PC-3 (cell line): ENCODE results near the gene EPHA3. TPM values are rescaled to one million over a fixed set of nuclear protein-coding genes. Genes with fewer than 3 reads are reported as not detected.

Experiments
- ATAC-seq: fragments of 200-7000 bp; cut with Tn5 transposase; 2 replicates; pipeline ENCODE4 v1.9.1; 2020; ENCODE audit warnings: mild to moderate bottlenecking, moderate library complexity
- BruUV-seq: library from RNA; stranded (reverse); fragments of 400-500 nt; replicated peaks from 2 replicates; lab custom pipeline; 2021; lab: Mats Ljungman, UMichigan
- CTCF ChIA-PET: fragments of 300-600 bp; sonication (Branson Sonifier 250); formaldehyde crosslinking; loops from one replicate; lab custom pipeline; 2022; ENCODE audit warnings: antibody characterized with exemption; lab: Charles Lee
- POLR2A ChIA-PET: fragments of 300-600 bp; sonication (Branson Sonifier 250); formaldehyde crosslinking; loops from one replicate; lab custom pipeline; 2022; ENCODE audit warnings: antibody characterized with exemption; ENCODE audit not compliant: unreplicated experiment; lab: Charles Lee
- DNase-seq: peaks from one replicate; pipeline ENCODE4 v3.0.0-alpha.2; 2015
- H2AFZ ChIP-seq: fragments of 300-600 bp; sonication (generic); 2 replicates; pipeline ENCODE4 v1.6.0; 2016; ENCODE audit warnings: antibody characterized with exemption, low read length
- H3F3A ChIP-seq: fragments of 300-600 bp; sonication (generic); one replicate; pipeline ENCODE4 v1.6.0; 2017; ENCODE audit warnings: antibody characterized with exemption, low read length, control low read depth, mild to moderate bottlenecking; ENCODE audit not compliant: unreplicated experiment
- H3K27ac ChIP-seq: fragments of 300-600 bp; sonication (generic); 2 replicates; pipeline ENCODE4 v1.5.1; 2016; ENCODE audit warnings: mild to moderate bottlenecking, low read length
- H3K27me3 ChIP-seq: fragments of 300-600 bp; sonication (generic); 2 replicates; pipeline ENCODE4 v1.6.1; 2016; ENCODE audit warnings: low read length, mixed read lengths
- H3K36me3 ChIP-seq: fragments of 300-600 bp; sonication (generic); 2 replicates; pipeline ENCODE4 v1.6.1; 2016; ENCODE audit warnings: low read depth, mixed run types, low read length, mixed read lengths
- H3K4me1 ChIP-seq: fragments of 300-600 bp; sonication (generic); 2 replicates; pipeline ENCODE4 v1.5.1; 2016; ENCODE audit warnings: low read length; ENCODE audit not compliant: insufficient read depth
- H3K4me2 ChIP-seq: fragments of 300-600 bp; sonication (generic); 2 replicates; pipeline ENCODE4 v1.6.0; 2016; ENCODE audit warnings: low read length
- H3K4me3 ChIP-seq: fragments of 300-600 bp; sonication (generic); 2 replicates; pipeline ENCODE4 v1.5.1; 2016; ENCODE audit warnings: mild to moderate bottlenecking, low read length, mixed read lengths
- H3K79me2 ChIP-seq: fragments of 300-600 bp; sonication (generic); 2 replicates; pipeline ENCODE4 v1.6.1; 2017; ENCODE audit warnings: low read length, mixed read lengths
- H3K9ac ChIP-seq: fragments of 300-600 bp; sonication (generic); 2 replicates; pipeline ENCODE4 v1.6.0; 2016; ENCODE audit warnings: mild to moderate bottlenecking, low read length
- H3K9me2 ChIP-seq: fragments of 300-600 bp; sonication (generic); replicated peaks from 2 replicates; pipeline ENCODE4 v1.6.1; 2016; ENCODE audit warnings: mixed run types, low read length, mixed read lengths
- H3K9me3 ChIP-seq: fragments of 300-600 bp; sonication (generic); 2 replicates; pipeline ENCODE4 v1.6.1; 2016; ENCODE audit warnings: low read length, mixed read lengths
- H4K20me1 ChIP-seq: fragments of 300-600 bp; sonication (generic); 2 replicates; pipeline ENCODE4 v1.6.1; 2016; ENCODE audit warnings: low read length, mixed read lengths
- EZH2 ChIP-seq: fragments of 300-600 bp; sonication (generic); IDR thresholded peaks from one replicate; pipeline ENCODE4 v1.6.1; 2017; ENCODE audit warnings: antibody characterized with exemption, mild to moderate bottlenecking, low read length; ENCODE audit not compliant: unreplicated experiment
- EZH2phosphoT487 ChIP-seq: fragments of 300-600 bp; sonication (generic); IDR thresholded peaks from 2 replicates; pipeline ENCODE4 v1.6.1; 2018; ENCODE audit warnings: mild to moderate bottlenecking, antibody characterized with exemption, low read length, borderline replicate concordance
- intact Hi-C: fragments of 100-400 bp; cut with micrococcal nuclease; formaldehyde crosslinking; loops from 2 replicates; pipeline ENCODE4 v1.9.0; 2023
- total RNA-seq: library from RNA; depleted of rRNA; stranded (reverse); fragments of >200 nt; gene quantifications from 2 replicates; pipeline ENCODE4 v1.2.3, GENCODE V29; 2014
- TF ChIP-seq, protein P1 (sequence below): fragments of 300-600 bp; sonication (generic); conservative IDR thresholded peaks from 2 replicates; pipeline ENCODE4 v1.5.1; 2017; ENCODE audit warnings: antibody characterized with exemption, low read depth, mild to moderate bottlenecking, low read length

Gene EPHA3
- total RNA-seq, 1 experiment from 2014 or later = 0.33 TPM

- H3K27me3 ChIP-seq = peaks cover 44% of the 10 kb centered on the region
- H3K9ac ChIP-seq = no peak overlapping the region
- no peaks in the 10 kb centered on the region for H3K9me2 ChIP-seq
- no peaks in the 10 kb centered on the region for H3F3A ChIP-seq
- ChIA-PET POLR2A (no interaction called here), CTCF (no interaction called here)
- H4K20me1 ChIP-seq = no peaks in the 10 kb centered on the region
- ATAC-seq (no peak), DNase-seq (no peak)
- H3K36me3 ChIP-seq = no peaks in the 10 kb centered on the region
- no peaks in the 10 kb centered on the region for H3K4me1 ChIP-seq
- TF ChIP-seq EZH2phosphoT487 = no peak
- no TSS peak for BruUV-seq
- no peak overlapping the region for H2AFZ ChIP-seq
- no peak overlapping the region for H3K4me2 ChIP-seq
- no peak overlapping the region for H3K27ac ChIP-seq
- intact Hi-C loops = loop anchor here (5.0 to 10.0 kb wide), 2 partner anchors 736 to 978 kb away; no protein-coding TSS in a partner anchor
- no peak overlapping the region for H3K4me3 ChIP-seq
- H3K9me3 ChIP-seq = no peaks in the 10 kb centered on the region
- H3K79me2 ChIP-seq = no peaks in the 10 kb centered on the region
Observed at GRCh38 chr3:89116476-89116875, 9.1 kb downstream of the EPHA3 start.

DNA sequence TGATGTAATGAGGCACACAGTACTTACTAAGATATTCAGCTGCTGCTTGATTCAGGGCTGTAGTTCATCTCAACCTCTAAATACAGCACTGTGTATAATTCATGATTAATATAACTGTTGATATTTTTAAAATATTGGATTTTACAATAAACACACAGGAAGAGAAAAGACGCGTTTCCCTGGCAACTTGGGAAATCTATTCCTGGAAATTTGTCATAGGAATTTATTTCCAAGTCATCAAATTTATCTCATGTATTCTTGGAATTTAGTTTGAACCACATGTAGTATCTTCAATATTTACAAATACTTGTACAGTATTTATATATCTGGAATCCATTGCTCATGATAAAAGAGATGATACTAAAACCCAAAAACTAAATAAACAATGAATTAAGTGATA is 30.6 kb downstream of the EPHA3 start:
- Histone ChIP-seq H3K4me3 (no peak overlapping the region), H2AFZ (no peak overlapping the region), H3K9me2 (no peaks in the 10 kb centered on the region), H3K9me3 (no peaks in the 10 kb centered on the region), H3K79me2 (no peaks in the 10 kb centered on the region), H3K9ac (no peak overlapping the region), H3K4me2 (no peak overlapping the region), H3F3A (no peaks in the 10 kb centered on the region), H3K36me3 (no peaks in the 10 kb centered on the region), H3K27me3 (peaks cover 36% of the 10 kb centered on the region), H3K27ac (no peak overlapping the region), H3K4me1 (no peaks in the 10 kb centered on the region), H4K20me1 (no peaks in the 10 kb centered on the region)
- TF ChIP-seq, protein P1, sequence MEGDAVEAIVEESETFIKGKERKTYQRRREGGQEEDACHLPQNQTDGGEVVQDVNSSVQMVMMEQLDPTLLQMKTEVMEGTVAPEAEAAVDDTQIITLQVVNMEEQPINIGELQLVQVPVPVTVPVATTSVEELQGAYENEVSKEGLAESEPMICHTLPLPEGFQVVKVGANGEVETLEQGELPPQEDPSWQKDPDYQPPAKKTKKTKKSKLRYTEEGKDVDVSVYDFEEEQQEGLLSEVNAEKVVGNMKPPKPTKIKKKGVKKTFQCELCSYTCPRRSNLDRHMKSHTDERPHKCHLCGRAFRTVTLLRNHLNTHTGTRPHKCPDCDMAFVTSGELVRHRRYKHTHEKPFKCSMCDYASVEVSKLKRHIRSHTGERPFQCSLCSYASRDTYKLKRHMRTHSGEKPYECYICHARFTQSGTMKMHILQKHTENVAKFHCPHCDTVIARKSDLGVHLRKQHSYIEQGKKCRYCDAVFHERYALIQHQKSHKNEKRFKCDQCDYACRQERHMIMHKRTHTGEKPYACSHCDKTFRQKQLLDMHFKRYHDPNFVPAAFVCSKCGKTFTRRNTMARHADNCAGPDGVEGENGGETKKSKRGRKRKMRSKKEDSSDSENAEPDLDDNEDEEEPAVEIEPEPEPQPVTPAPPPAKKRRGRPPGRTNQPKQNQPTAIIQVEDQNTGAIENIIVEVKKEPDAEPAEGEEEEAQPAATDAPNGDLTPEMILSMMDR = no peak
- no peak for TF ChIP-seq EZH2
- no peak for TF ChIP-seq EZH2phosphoT487
- intact Hi-C loops = no loop called here
- BruUV-seq = no TSS peak
- ChIA-PET CTCF (no interaction called here), POLR2A (no interaction called here)
- DNase-seq = no peak
- no peak for ATAC-seq

GRCh38 chr3:89139870-89140269 is 32.4 kb downstream of the EPHA3 start:
- H3K9me2 ChIP-seq = no peaks in the 10 kb centered on the region
- DNase-seq = no peak
- H3K9me3 ChIP-seq = no peaks in the 10 kb centered on the region
- TF ChIP-seq EZH2 (no peak), EZH2phosphoT487 (no peak)
- TF ChIP-seq, protein P1 = no peak
- no peak overlapping the region for H2AFZ ChIP-seq
- H3K4me3 ChIP-seq = no peak overlapping the region
- peaks cover 22% of the 10 kb centered on the region for H3K27me3 ChIP-seq
- no peaks in the 10 kb centered on the region for H3K79me2 ChIP-seq
- no peak for ATAC-seq
- CTCF ChIA-PET = no interaction called here
- intact Hi-C loops = no loop called here
- no TSS peak for BruUV-seq
- no peaks in the 10 kb centered on the region for H3K4me1 ChIP-seq
- H3K4me2 ChIP-seq = no peak overlapping the region
- H3F3A ChIP-seq = no peaks in the 10 kb centered on the region
- no peaks in the 10 kb centered on the region for H4K20me1 ChIP-seq
- POLR2A ChIA-PET = no interaction called here
- no peaks in the 10 kb centered on the region for H3K36me3 ChIP-seq
- no peak overlapping the region for H3K27ac ChIP-seq
- no peak overlapping the region for H3K9ac ChIP-seq
